Pancreas (tissue), 10 donors: ENCODE measurements around the gene HK3. TPM values are rescaled to one million over a fixed set of nuclear protein-coding genes. Genes with fewer than 3 reads are reported as not detected.

Experiments
- ATAC-seq, 4 donors: fragments of 200-7000 bp; cut with Tn5 transposase; one replicate each; pipeline versions ENCODE4 v1.8.0 to v1.9.1; 2020; ENCODE audit warnings: mild to moderate bottlenecking in 4 of 4, moderate library complexity in 4 of 4
- DNase-seq, 6 donors: peaks; one replicate each; pipeline ENCODE4 v3.0.0-alpha.2; 2020
- FAIRE-seq: peaks from 2 replicates; lab custom pipeline; 2012; peaks lifted over from hg19 to GRCh38; lab: Jason Lieb, UNC
- H3K27ac ChIP-seq, 4 donors: fragments of 200-600 bp; sonication (generic); 1 replicate in 3 of 4; 2 replicates in 1 of 4; pipeline versions ENCODE4 v1.5.0 to v1.8.0; 2020
- H3K27me3 ChIP-seq, 4 donors: fragments of 200-600 bp; one replicate each; pipeline ENCODE4 v1.8.0; 2021
- H3K36me3 ChIP-seq, 3 donors: fragments of 200-600 bp; sonication (generic) in 1 of 3; one replicate each; pipeline versions ENCODE4 v1.5.0 to v1.8.0; 2020 to 2021
- H3K4me1 ChIP-seq, 3 donors: fragments of 200-600 bp; one replicate each; pipeline ENCODE4 v1.8.0; 2021
- H3K4me3 ChIP-seq, 4 donors: fragments of 200-600 bp; sonication (generic) in 2 of 4; one replicate each; pipeline versions ENCODE4 v1.5.0 to v1.8.0; 2020 to 2021
- H3K9me3 ChIP-seq, 4 donors: fragments of 200-600 bp; one replicate each; pipeline ENCODE4 v1.8.0; 2021
- CTCF ChIP-seq, 4 donors: fragments of 200-600 bp; sonication (generic) in 3 of 4; IDR thresholded peaks; one replicate each; pipeline versions ENCODE4 v1.5.0 to v1.8.0; 2021; ENCODE audit warnings: antibody characterized with exemption in 4 of 4
- WGBS, 2 donors: extraction: QIAGEN DNeasy Blood & Tissue Kit; methylation state at CpG; one replicate each; pipeline ENCODE4 v1.1.7; 2013; 5-methylcytosine and 5-hydroxymethylcytosine counted together
- intact Hi-C, 3 donors: fragments of 100-400 bp; cut with DNase I; formaldehyde crosslinking; loops; one replicate each; pipeline versions ENCODE4 v1.11.1 to v1.14.2; 2022
- polyA plus RNA-seq, 2 donors: library from polyadenylated mRNA; stranded (reverse); fragments of 200-250 nt; gene quantifications; one replicate each; pipeline ENCODE4 v1.2.3, GENCODE V29; 2013
- total RNA-seq, 6 donors: library from RNA; stranded (reverse); fragmentation: NEBNext Ultra II Directional in 4 of 6; extraction: Animal tissue kit (Norgen Biotek cat#: 25700) in 4 of 6; gene quantifications; one replicate each; pipeline versions ENCODE4 v1.2.1 to v1.2.4, GENCODE V29; 2021 to 2023
- donor health status: healthy with polysubstance abuse.
- donor health status: DM: no; HTN: no; CAD: no; lungs with moderate emphysema.
- donor health status: DM: no; HTN: no; CAD: no.
- donor health status: control.
- donor health status: control.
- donor health status: Bipolar disorder and iron deficiency.
- donor health status: DM: yes; HTN: yes; CAD: no.
- donor health status: DM: no; HTN: no; CAD: no.
- donor health status: DM: no; HTN: no; CAD: no.
- donor health status: DM: yes; HTN: yes; CAD: no.

The HK3 gene
- total and polyA plus RNA-seq, 8 donors = 0.24 to 6.6 (median 3.3) TPM

GRCh38 chr5:176879663-176880361, 19.3 kb downstream of the HK3 start:
- no peaks in the 10 kb centered on the region for H3K4me1 ChIP-seq
- no peaks in the 10 kb centered on the region for H3K9me3 ChIP-seq
- no peak for ATAC-seq
- no peak for FAIRE-seq
- WGBS, 2 donors = 72 to 75% methylated on average over 22 to 23 of the region's 23 CpGs
- intact Hi-C loops = no loop called here
- DNase-seq = peak in 1 of 6 donors; percentile 62
- no peaks in the 10 kb centered on the region for H3K27me3 ChIP-seq
- no peaks in the 10 kb centered on the region for H3K36me3 ChIP-seq
- no peak for TF ChIP-seq CTCF (IDR thresholded peaks at IDR 0.05)
- H3K4me3 ChIP-seq = no peak overlapping the region
- H3K27ac ChIP-seq = no peak overlapping the region

GRCh38 chr5:176878906-176879662, 20.1 kb downstream of the HK3 start:
- H3K27me3 ChIP-seq = no peaks in the 10 kb centered on the region

GRCh38 chr5:176878463-176878862, 20.7 kb downstream of the HK3 start:
- H3K27me3 ChIP-seq = no peaks in the 10 kb centered on the region
- peak in 1 of 6 donors; percentile 44 for DNase-seq
- intact Hi-C loops = no loop called here
- 71 to 80% methylated on average over 12 of the region's 12 CpGs for WGBS, 2 donors
- no peak for ATAC-seq
- no peaks in the 10 kb centered on the region for H3K9me3 ChIP-seq
- H3K27ac ChIP-seq = no peak overlapping the region
- no peaks in the 10 kb centered on the region for H3K4me1 ChIP-seq
- no peak overlapping the region for H3K4me3 ChIP-seq
- no peak for FAIRE-seq
- H3K36me3 ChIP-seq = no peaks in the 10 kb centered on the region
- TF ChIP-seq CTCF (IDR thresholded peaks at IDR 0.05) = no peak

More at GRCh38 chr5:176878906-176879662, 20.1 kb downstream of the HK3 start:
- intact Hi-C loops = no loop called here
- 76 to 79% methylated on average over 23 of the region's 23 CpGs for WGBS, 2 donors
- H3K36me3 ChIP-seq = no peaks in the 10 kb centered on the region
- no peaks in the 10 kb centered on the region for H3K9me3 ChIP-seq
- FAIRE-seq (no peak), DNase-seq (peak in 1 of 6 donors; percentile 55), ATAC-seq (no peak)
- H3K27ac ChIP-seq = no peak overlapping the region
- TF ChIP-seq CTCF (IDR thresholded peaks at IDR 0.05) = no peak
- no peak overlapping the region for H3K4me3 ChIP-seq
- H3K4me1 ChIP-seq = no peaks in the 10 kb centered on the region

GRCh38 chr5:176877793-176878331, 21.3 kb downstream of the HK3 start:
- Histone ChIP-seq H3K4me1 (no peaks in the 10 kb centered on the region), H3K9me3 (no peaks in the 10 kb centered on the region), H3K36me3 (no peaks in the 10 kb centered on the region), H3K27me3 (no peaks in the 10 kb centered on the region), H3K4me3 (no peak overlapping the region), H3K27ac (no peak overlapping the region)
- intact Hi-C loops = no loop called here
- no peak for TF ChIP-seq CTCF (IDR thresholded peaks at IDR 0.05)
- DNase-seq (peak in 1 of 6 donors; percentile 45), FAIRE-seq (no peak), ATAC-seq (no peak)
- 49 to 56% methylated on average over 21 of the region's 21 CpGs for WGBS, 2 donors
